GM10266 (cell line): Measurements from ENCODE around the gene DNAJC1.
"Not testable (repeated sequence)": the region's sequence is repeated elsewhere in the genome, so short reads cannot be mapped to it uniquely, and the experiment has no call there.

ENCODE experiments used
- DNase-seq: peaks from one replicate; pipeline ENCODE4 v3.0.0; 2012; ENCODE audit errors: extremely low spot score
- CTCF ChIP-seq: IDR thresholded peaks from 2 replicates; pipeline ENCODE4 v1.5.1; 2012; ENCODE audit warnings: mild to moderate bottlenecking, low read depth; ENCODE audit not compliant: control insufficient read depth, insufficient read depth; ENCODE audit errors: missing control alignments

Gene DNAJC1

DNA sequence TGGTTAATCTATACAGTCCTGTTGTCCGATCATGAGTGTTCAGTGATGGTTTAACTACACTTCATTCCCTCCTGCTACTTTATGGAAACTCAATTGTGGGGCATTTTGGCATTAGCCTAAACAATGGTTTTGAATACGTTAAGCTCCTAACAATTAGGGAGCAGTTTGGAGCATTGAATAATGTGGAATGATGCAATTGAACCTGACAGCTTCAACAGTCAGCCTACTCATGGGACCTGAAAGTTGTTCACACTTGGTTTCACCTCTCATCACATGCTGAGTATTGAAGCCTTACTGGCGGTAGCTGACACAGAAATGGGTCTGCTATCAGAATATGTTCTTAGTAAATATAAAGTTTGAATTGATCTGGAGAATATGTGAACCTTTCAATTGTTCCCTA lies 283.4 kb downstream of the DNAJC1 start:
- no peak for DNase-seq
- no peak for TF ChIP-seq CTCF

GRCh38 chr10:21719502-21719901 lies 284.0 kb downstream of the DNAJC1 start:
- no peak for DNase-seq
- no peak for TF ChIP-seq CTCF

GRCh38 chr10:21717437-21718054 lies 286.0 kb downstream of the DNAJC1 start:
- not testable (repeated sequence) for DNase-seq

GRCh38 chr10:21715531-21716195 lies 287.9 kb downstream of the DNAJC1 start:
- DNase-seq, result no peak
- no peak for TF ChIP-seq CTCF

DNA sequence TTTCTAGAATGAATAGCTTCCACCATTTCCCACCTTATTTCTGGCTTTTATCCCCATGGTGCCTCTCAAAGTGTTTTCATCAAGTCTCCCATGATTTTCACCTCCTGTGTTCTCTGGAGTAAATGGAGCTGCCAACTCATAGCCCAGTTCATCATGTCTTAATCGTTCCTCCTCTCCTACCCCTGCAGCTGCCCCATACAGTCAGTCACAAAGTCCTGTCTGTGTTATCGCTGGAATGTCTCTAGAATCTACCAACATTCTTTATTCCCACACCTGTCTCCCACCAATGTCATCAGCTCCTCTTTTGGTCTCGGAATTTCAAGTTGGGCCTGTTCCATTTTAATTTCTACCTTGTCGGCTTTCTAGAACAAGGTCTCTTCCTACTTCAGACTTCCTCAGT lies 290.6 kb downstream of the DNAJC1 start:
- DNase-seq, result no peak
- no peak for TF ChIP-seq CTCF

GRCh38 chr10:21707498-21707897 lies 296.0 kb downstream of the DNAJC1 start:
- no peak for TF ChIP-seq CTCF
- DNase-seq, result no peak
